Breast epithelium (tissue), 4 donors: ENCODE results near the gene LRRC15. TPM values are rescaled to one million over a fixed set of nuclear protein-coding genes. Genes with fewer than 3 reads are reported as not detected.

ENCODE experiments used
- DNase-seq, 2 donors: peaks; one replicate each; pipeline ENCODE4 v3.0.0-alpha.2; 2019; ENCODE audit warnings: low spot score in 2 of 2
- H3K27ac ChIP-seq, 2 donors: fragments of 200-600 bp; sonication (generic) in 1 of 2; one replicate each; pipeline ENCODE4 v1.5.1; 2016 to 2019; ENCODE audit warnings: mild to moderate bottlenecking in 1 of 2
- H3K27me3 ChIP-seq, 2 donors: fragments of 200-600 bp; sonication (generic) in 1 of 2; one replicate each; pipeline versions ENCODE4 v1.5.1 to v1.6.0; 2017 to 2019; ENCODE audit warnings: control low read depth in 1 of 2, mild to moderate bottlenecking in 1 of 2
- H3K36me3 ChIP-seq: fragments of 200-600 bp; one replicate; pipeline ENCODE4 v1.5.1; 2019
- H3K4me1 ChIP-seq, 2 donors: fragments of 200-600 bp; sonication (generic); one replicate each; pipeline ENCODE4 v1.5.1; 2016 to 2019; ENCODE audit warnings: control low read depth in 1 of 2
- H3K4me3 ChIP-seq, 3 donors: fragments of 200-600 bp; sonication (generic); 1 replicate in 2 of 3; 2 replicates in 1 of 3; pipeline ENCODE4 v1.5.1; 2016 to 2019; ENCODE audit warnings: mild to moderate bottlenecking in 3 of 3, moderate library complexity in 2 of 3
- H3K9me3 ChIP-seq, 2 donors: fragments of 200-600 bp; sonication (generic) in 1 of 2; one replicate each; pipeline ENCODE4 v1.5.1; 2016 to 2019; ENCODE audit warnings: control low read depth in 1 of 2
- POLR2A ChIP-seq: fragments of 450-650 bp; IDR thresholded peaks from one replicate; pipeline ENCODE4 v1.6.1; 2016; ENCODE audit warnings: antibody characterized with exemption, mild to moderate bottlenecking, moderate library complexity
- POLR2AphosphoS5 ChIP-seq, 3 donors: sonication (generic); formaldehyde crosslinking; IDR thresholded peaks; one replicate each; pipeline ENCODE4 v1.6.1; 2017; ENCODE audit warnings: antibody characterized with exemption in 3 of 3
- intact Hi-C: fragments of 100-400 bp; cut with DNase I; formaldehyde crosslinking; loops from one replicate; pipeline ENCODE4 v1.15.1; 2023; ENCODE audit warnings: low total_unique reads
- total RNA-seq, 3 donors: library from RNA; depleted of rRNA; stranded (reverse); fragments of >200 nt; gene quantifications; one replicate each; pipeline ENCODE4 v1.1.0, GENCODE V29; 2016
- TF ChIP-seq, protein P1 (sequence below), 3 donors: fragments of 450-650 bp; IDR thresholded peaks; one replicate each; pipeline ENCODE4 v1.5.1; 2016 to 2017; ENCODE audit warnings: antibody characterized with exemption in 3 of 3, mild to moderate bottlenecking in 3 of 3, moderate library complexity in 3 of 3

The LRRC15 gene
- total RNA-seq, 3 donors from 2014 or later, result 0.15 to 0.48 (median 0.33) TPM

DNA sequence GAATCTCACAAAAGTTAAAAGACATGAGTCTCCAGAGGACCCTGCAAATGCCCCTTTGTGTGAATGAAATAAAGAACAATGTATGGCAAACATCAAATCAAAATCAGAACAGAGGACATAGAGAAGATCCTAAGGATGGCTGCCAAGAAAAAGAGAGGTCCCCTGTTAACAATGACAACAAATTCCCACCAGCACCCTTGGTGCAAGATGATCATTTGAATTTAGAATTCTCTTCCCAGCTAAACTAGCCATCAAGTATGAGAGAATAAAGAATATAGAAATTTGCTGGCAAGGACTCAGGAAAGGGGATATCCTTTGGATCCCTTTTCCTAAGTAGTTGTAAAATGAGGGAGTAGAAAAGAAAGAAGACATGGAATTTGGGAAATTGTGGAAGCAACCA is 21.3 kb upstream of the LRRC15 start:
- no peak for DNase-seq
- Histone ChIP-seq H3K27ac (no peak overlapping the region), H3K9me3 (peaks cover 0 to 7% of the 10 kb centered on the region in 2 donors), H3K4me1 (no peaks in the 10 kb centered on the region), H3K36me3 (no peaks in the 10 kb centered on the region), H3K4me3 (no peak overlapping the region), H3K27me3 (no peaks in the 10 kb centered on the region)
- intact Hi-C loops, result no loop called here
- TF ChIP-seq POLR2AphosphoS5 (IDR thresholded peaks at IDR 0.05), result no peak
- TF ChIP-seq, protein P1, sequence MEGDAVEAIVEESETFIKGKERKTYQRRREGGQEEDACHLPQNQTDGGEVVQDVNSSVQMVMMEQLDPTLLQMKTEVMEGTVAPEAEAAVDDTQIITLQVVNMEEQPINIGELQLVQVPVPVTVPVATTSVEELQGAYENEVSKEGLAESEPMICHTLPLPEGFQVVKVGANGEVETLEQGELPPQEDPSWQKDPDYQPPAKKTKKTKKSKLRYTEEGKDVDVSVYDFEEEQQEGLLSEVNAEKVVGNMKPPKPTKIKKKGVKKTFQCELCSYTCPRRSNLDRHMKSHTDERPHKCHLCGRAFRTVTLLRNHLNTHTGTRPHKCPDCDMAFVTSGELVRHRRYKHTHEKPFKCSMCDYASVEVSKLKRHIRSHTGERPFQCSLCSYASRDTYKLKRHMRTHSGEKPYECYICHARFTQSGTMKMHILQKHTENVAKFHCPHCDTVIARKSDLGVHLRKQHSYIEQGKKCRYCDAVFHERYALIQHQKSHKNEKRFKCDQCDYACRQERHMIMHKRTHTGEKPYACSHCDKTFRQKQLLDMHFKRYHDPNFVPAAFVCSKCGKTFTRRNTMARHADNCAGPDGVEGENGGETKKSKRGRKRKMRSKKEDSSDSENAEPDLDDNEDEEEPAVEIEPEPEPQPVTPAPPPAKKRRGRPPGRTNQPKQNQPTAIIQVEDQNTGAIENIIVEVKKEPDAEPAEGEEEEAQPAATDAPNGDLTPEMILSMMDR (IDR thresholded peaks at IDR 0.05), result no peak
- TF ChIP-seq POLR2A, result no peak

DNA sequence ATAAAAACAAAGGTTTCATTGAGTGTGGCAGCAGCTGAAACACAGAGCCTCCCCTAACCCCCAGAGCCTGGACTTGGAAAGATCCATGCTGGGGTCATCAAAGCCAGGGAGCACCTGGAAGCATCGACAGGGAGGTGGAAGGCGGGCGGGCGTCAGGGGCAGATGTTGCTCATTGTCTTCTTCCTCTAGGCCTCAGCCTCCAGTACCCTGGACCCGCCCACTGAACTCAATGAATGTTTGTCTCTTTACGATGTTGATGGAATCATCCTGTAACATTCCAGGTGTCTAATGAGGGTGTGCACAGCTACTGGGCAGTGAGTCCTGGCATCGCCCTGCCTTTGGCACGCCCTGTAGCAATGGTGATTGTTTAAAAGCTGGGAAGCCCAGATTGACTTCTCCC is 19.7 kb upstream of the LRRC15 start:
- intact Hi-C loops, result no loop called here
- Histone ChIP-seq H3K4me1 (no peaks in the 10 kb centered on the region), H3K9me3 (peaks cover 0 to 7% of the 10 kb centered on the region in 2 donors), H3K27me3 (no peaks in the 10 kb centered on the region), H3K36me3 (no peaks in the 10 kb centered on the region), H3K27ac (no peak overlapping the region), H3K4me3 (no peak overlapping the region)
- DNase-seq, result no peak
- no peak for TF ChIP-seq POLR2AphosphoS5 (IDR thresholded peaks at IDR 0.05)
- TF ChIP-seq, protein P1 (IDR thresholded peaks at IDR 0.05), result no peak
- TF ChIP-seq POLR2A, result no peak

DNA sequence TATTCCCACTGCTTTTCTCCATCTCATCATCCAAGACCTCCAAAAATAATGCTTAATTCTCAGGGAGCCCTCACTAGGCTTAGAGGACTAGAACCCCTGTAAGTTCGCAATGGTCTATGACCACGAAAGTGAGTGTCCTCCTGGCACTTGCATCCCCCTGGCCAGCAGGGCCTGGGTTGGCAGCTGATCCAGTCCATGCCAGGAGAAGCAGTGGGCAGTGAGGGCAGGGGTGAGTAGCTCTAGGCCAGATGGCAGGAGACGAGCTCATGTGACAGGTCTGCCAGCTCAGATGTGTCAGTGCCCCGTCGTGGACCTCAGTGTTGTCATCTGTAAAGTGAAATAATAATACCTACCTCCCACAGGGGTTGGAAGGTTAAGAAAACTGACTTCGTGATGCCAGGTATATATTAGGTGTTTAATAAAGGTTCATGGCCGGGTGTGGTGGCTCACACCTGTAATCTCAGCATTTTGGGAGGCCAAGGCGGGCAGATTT is 18.4 kb upstream of the LRRC15 start:
- no peak for DNase-seq
- Histone ChIP-seq H3K27me3 (no peaks in the 10 kb centered on the region), H3K4me1 (no peaks in the 10 kb centered on the region), H3K27ac (no peak overlapping the region), H3K36me3 (no peaks in the 10 kb centered on the region), H3K9me3 (peaks cover 0 to 7% of the 10 kb centered on the region in 2 donors), H3K4me3 (no peak overlapping the region)
- no peak for TF ChIP-seq POLR2A
- TF ChIP-seq, protein P1 (IDR thresholded peaks at IDR 0.05), result no peak
- intact Hi-C loops, result no loop called here

DNA sequence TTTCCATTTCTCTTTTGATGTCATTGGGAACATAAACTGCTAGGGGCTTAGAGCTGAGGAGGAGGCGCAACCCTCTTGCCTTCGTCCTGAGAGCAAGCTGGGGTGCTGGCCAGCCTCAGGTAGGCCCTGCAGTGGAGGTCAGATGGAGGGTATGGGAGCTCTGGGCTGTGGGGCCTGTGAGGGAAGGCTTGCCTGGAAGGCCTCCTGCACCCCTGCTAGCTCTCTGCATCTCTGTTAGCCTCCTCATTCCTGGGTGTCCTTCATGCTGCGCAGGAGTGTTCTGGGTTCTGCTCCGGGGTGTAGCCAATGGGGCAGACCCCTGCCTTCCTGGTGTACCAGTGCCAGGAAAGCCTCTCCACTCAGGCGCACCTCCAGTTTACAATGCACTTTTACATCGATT is 17.7 kb upstream of the LRRC15 start:
- H3K4me1 ChIP-seq, result no peaks in the 10 kb centered on the region
- no peak overlapping the region for H3K27ac ChIP-seq
- no peak for DNase-seq
- no peak for TF ChIP-seq POLR2A
- TF ChIP-seq, protein P1 (IDR thresholded peaks at IDR 0.05), result no peak
- TF ChIP-seq POLR2AphosphoS5 (IDR thresholded peaks at IDR 0.05), result no peak
- H3K9me3 ChIP-seq, result peaks cover 0 to 7% of the 10 kb centered on the region in 2 donors
- no peaks in the 10 kb centered on the region for H3K36me3 ChIP-seq
- no peaks in the 10 kb centered on the region for H3K27me3 ChIP-seq
- H3K4me3 ChIP-seq, result no peak overlapping the region
- intact Hi-C loops, result no loop called here

DNA sequence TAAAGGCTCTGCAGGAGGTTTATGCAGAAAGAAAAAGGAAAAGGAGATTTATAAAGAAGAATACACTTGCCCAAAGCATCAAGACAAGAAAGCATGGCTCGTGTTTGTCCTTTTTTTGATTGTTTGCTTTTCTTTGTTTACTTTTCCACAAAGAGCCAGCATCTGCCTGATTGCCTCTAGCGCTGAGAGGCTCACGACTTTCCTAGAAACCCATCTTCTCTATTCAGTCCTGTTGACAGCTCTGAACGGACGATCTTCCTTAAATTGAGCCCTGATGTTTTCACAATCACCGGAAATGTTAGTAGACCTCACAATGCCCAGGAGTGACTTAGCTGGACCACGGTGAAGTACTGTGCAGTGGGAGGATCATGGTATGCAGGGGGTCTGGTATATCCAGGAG is 17.1 kb upstream of the LRRC15 start:
- no peak for DNase-seq
- intact Hi-C loops, result no loop called here
- Histone ChIP-seq H3K9me3 (peaks cover 0 to 7% of the 10 kb centered on the region in 2 donors), H3K4me3 (no peak overlapping the region), H3K4me1 (no peaks in the 10 kb centered on the region), H3K27ac (no peak overlapping the region), H3K27me3 (no peaks in the 10 kb centered on the region), H3K36me3 (no peaks in the 10 kb centered on the region)
- TF ChIP-seq POLR2AphosphoS5 (IDR thresholded peaks at IDR 0.05), result no peak
- TF ChIP-seq POLR2A, result no peak

DNA sequence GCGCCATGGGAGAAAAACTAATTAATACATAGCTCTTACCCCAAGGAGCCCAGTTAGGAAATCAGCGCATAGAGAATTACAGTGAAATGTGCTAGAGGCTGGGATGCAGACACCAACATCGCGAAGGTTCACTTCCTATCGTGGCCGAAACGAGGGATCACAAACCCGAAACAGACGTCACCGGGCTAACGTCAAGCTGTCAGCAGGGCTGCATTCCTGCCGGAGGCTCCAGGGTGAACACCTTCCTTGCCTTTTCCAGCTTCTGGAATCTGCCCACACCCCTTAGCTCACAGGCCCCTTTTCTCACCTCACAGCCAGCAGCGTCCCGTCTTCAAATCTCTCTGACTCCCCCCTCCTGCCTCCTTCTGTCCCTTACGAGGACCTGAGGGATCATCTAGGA is 16.5 kb upstream of the LRRC15 start:
- Histone ChIP-seq H3K4me3 (no peak overlapping the region), H3K9me3 (peaks cover 0 to 6% of the 10 kb centered on the region in 2 donors), H3K27me3 (no peaks in the 10 kb centered on the region), H3K36me3 (no peaks in the 10 kb centered on the region), H3K4me1 (no peaks in the 10 kb centered on the region), H3K27ac (no peak overlapping the region)
- DNase-seq, result no peak
- intact Hi-C loops, result no loop called here
- TF ChIP-seq POLR2A, result no peak
- TF ChIP-seq, protein P1 (IDR thresholded peaks at IDR 0.05), result no peak
- TF ChIP-seq POLR2AphosphoS5 (IDR thresholded peaks at IDR 0.05), result no peak
